ENCODE results near the gene SELENOV.

Gene SELENOV

DNA sequence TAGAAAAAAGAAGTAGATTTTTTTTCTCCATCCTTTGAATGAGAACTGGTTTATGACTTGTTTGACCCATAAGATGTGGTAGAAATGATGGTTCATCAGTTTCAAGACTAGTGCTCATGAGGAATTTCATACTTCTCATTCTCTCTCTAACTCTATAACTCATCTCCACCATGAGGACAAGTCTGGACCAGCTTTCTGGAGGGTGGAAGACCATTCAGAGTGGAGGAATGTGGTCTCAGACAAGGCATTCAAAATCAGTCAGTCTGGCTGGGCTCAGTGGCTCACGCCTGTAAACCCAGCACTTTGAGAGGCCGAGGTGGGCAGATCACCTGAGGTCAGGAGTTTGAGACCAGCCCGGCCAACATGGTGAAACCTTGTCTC is 28.5 kb downstream of the SELENOV start:
- H3K4me3 ChIP-seq (ENCODE audit: low read depth, low read length): no peak overlapping the region
- no peak for DNase-seq (ENCODE audit: low read depth)
- TF ChIP-seq, protein P1, sequence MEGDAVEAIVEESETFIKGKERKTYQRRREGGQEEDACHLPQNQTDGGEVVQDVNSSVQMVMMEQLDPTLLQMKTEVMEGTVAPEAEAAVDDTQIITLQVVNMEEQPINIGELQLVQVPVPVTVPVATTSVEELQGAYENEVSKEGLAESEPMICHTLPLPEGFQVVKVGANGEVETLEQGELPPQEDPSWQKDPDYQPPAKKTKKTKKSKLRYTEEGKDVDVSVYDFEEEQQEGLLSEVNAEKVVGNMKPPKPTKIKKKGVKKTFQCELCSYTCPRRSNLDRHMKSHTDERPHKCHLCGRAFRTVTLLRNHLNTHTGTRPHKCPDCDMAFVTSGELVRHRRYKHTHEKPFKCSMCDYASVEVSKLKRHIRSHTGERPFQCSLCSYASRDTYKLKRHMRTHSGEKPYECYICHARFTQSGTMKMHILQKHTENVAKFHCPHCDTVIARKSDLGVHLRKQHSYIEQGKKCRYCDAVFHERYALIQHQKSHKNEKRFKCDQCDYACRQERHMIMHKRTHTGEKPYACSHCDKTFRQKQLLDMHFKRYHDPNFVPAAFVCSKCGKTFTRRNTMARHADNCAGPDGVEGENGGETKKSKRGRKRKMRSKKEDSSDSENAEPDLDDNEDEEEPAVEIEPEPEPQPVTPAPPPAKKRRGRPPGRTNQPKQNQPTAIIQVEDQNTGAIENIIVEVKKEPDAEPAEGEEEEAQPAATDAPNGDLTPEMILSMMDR (IDR thresholded peaks at IDR 0.05; ENCODE audit: insufficient read depth, low read depth, low read length, missing control alignments): no peak

- TF ChIP-seq, protein P1 (IDR thresholded peaks at IDR 0.05; ENCODE audit: insufficient read depth, low read depth, low read length, missing control alignments): no peak
- no peak overlapping the region for H3K4me3 ChIP-seq (ENCODE audit: low read depth, low read length)
- DNase-seq (ENCODE audit: low read depth): no peak
Observed at GRCh38 chr19:39544226-39544903, 29.4 kb downstream of the SELENOV start.

DNA sequence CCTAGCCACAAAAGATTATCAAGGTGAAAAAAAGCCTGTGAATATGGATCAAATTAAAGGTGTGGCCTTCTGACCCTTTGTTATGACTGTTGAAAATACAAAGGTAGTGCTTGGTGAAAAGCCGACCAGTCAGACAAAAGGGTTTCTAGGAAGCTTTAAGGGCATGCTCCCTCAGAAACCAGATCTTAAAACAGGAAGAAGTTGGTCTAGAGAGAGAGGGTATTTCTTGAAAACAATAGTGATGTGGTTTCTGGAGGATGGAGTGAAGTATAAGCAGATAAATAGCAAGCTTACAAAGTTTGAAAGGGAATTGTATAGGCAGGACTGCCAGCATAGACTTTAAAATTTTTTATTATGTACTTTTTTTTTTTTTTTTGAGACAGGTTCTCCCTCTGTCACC is 30.0 kb downstream of the SELENOV start:
- TF ChIP-seq, protein P1 (IDR thresholded peaks at IDR 0.05; ENCODE audit: insufficient read depth, low read depth, low read length, missing control alignments): no peak
- no peak overlapping the region for H3K4me3 ChIP-seq (ENCODE audit: low read depth, low read length)
- DNase-seq (ENCODE audit: low read depth): no peak

GRCh38 chr19:39546599-39546998 is 31.7 kb downstream of the SELENOV start:
- no peak for DNase-seq (ENCODE audit: low read depth)
- no peak overlapping the region for H3K4me3 ChIP-seq (ENCODE audit: low read depth, low read length)
- TF ChIP-seq, protein P1 (IDR thresholded peaks at IDR 0.05; ENCODE audit: insufficient read depth, low read depth, low read length, missing control alignments): no peak

DNA sequence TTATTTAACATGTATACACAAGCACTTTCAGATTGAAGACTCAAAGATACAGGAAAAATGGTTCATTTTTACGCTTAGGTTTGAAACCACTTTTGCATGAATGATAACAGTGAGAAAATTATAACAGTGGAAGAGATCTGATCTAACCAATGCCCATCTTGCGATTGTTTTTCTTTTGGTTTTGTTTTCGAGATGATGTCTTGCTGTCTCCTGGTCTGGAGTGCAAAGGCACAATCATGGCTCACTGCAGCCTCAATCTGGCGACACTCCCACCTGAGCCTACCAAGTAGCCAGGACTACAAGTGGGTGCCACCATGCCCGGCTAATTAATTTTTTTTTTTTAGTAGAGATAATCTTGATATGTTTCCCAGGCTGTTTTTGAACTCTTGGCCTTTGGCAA is 35.3 kb downstream of the SELENOV start:
- TF ChIP-seq, protein P1 (IDR thresholded peaks at IDR 0.05; ENCODE audit: insufficient read depth, low read depth, low read length, missing control alignments): no peak
- H3K4me3 ChIP-seq (ENCODE audit: low read depth, low read length): no peak overlapping the region
- peak; percentile 15 for DNase-seq (ENCODE audit: low read depth)

- no peak overlapping the region for H3K4me3 ChIP-seq (ENCODE audit: low read depth, low read length)
- TF ChIP-seq, protein P1 (IDR thresholded peaks at IDR 0.05; ENCODE audit: insufficient read depth, low read depth, low read length, missing control alignments): no peak
- DNase-seq (ENCODE audit: low read depth): no peak
Observed at GRCh38 chr19:39553082-39553652, 38.2 kb downstream of the SELENOV start.
